Prostate gland (tissue), 2 donors: ENCODE measurements around the gene RAB11B.

ENCODE experiments used
- POLR2A ChIP-seq: fragments of 450-650 bp; IDR thresholded peaks from one replicate; pipeline ENCODE4 v1.6.1; 2016; ENCODE audit warnings: antibody characterized with exemption, mild to moderate bottlenecking
- POLR2AphosphoS5 ChIP-seq: sonication (generic); formaldehyde crosslinking; IDR thresholded peaks from one replicate; pipeline ENCODE4 v1.6.1; 2017; ENCODE audit warnings: antibody characterized with exemption
- TF ChIP-seq, protein P1 (sequence below), 4 experiments: fragments of 200-600 bp in 2 of 4; fragments of 450-650 bp in 2 of 4; sonication (generic) in 2 of 4; IDR thresholded peaks; 1 replicate in 3 of 4; 2 replicates in 1 of 4; pipeline ENCODE4 v1.5.1; 2016 to 2019; ENCODE audit warnings: antibody characterized with exemption in 4 of 4, mild to moderate bottlenecking in 2 of 4, moderate library complexity in 2 of 4

DNA sequence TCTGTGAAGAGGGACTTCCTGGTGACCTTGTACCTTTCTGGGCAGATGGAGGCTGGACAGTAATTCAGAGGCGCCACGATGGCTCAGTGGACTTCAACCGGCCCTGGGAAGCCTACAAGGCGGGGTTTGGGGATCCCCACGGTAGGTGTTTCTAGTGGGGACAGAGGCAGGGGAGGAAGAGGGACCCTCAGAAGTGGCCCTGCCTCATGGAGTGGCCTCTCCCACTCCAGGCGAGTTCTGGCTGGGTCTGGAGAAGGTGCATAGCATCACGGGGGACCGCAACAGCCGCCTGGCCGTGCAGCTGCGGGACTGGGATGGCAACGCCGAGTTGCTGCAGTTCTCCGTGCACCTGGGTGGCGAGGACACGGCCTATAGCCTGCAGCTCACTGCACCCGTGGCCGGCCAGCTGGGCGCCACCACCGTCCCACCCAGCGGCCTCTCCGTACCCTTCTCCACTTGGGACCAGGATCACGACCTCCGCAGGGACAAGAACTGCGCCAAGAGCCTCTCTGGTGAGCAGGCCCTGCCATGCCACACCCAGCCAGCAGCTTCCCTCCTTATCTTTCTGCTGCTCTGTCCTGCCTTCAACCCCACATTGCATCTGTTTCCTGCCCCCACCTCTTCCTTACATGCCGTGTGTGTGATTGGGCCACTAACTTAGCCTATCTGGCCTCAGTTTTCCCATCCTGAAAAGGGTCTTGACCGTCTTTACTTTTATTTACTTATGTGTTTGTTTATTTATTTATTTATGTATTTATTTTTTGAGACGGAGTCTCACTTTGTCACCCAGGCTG is 19.0 kb upstream of the RAB11B start:
- TF ChIP-seq, protein P1, sequence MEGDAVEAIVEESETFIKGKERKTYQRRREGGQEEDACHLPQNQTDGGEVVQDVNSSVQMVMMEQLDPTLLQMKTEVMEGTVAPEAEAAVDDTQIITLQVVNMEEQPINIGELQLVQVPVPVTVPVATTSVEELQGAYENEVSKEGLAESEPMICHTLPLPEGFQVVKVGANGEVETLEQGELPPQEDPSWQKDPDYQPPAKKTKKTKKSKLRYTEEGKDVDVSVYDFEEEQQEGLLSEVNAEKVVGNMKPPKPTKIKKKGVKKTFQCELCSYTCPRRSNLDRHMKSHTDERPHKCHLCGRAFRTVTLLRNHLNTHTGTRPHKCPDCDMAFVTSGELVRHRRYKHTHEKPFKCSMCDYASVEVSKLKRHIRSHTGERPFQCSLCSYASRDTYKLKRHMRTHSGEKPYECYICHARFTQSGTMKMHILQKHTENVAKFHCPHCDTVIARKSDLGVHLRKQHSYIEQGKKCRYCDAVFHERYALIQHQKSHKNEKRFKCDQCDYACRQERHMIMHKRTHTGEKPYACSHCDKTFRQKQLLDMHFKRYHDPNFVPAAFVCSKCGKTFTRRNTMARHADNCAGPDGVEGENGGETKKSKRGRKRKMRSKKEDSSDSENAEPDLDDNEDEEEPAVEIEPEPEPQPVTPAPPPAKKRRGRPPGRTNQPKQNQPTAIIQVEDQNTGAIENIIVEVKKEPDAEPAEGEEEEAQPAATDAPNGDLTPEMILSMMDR (IDR thresholded peaks at IDR 0.05): no peak
- TF ChIP-seq POLR2A (no peak), POLR2AphosphoS5 (no peak)
